Endothelial cell (in vitro differentiated cells): ENCODE results near the gene C4orf36. TPM values are rescaled to one million over a fixed set of nuclear protein-coding genes. Genes with fewer than 3 reads are reported as not detected.

Experiments
- DNase-seq: peaks from one replicate; pipeline ENCODE4 v3.0.0; 2021; ENCODE audit warnings: low spot score
- H3K27ac Mint-ChIP-seq: one replicate; pipeline ENCODE4 v1.8.0; 2021; ENCODE audit warnings: mixed read lengths, inconsistent platforms; ENCODE audit not compliant: unreplicated experiment
- H3K27me3 Mint-ChIP-seq: one replicate; pipeline ENCODE4 v1.8.0; 2021; ENCODE audit warnings: mild to moderate bottlenecking, moderate library complexity, mixed read lengths, inconsistent platforms; ENCODE audit not compliant: unreplicated experiment
- H3K36me3 Mint-ChIP-seq: one replicate; pipeline ENCODE4 v1.8.0; 2021; ENCODE audit warnings: mild to moderate bottlenecking, low read depth, mixed read lengths, inconsistent platforms; ENCODE audit not compliant: unreplicated experiment
- H3K4me1 Mint-ChIP-seq: one replicate; pipeline ENCODE4 v1.8.0; 2021; ENCODE audit warnings: mild to moderate bottlenecking, mixed read lengths, inconsistent platforms; ENCODE audit not compliant: unreplicated experiment
- H3K4me3 Mint-ChIP-seq: one replicate; pipeline ENCODE4 v1.8.0; 2021; ENCODE audit warnings: mild to moderate bottlenecking, mixed read lengths, inconsistent platforms; ENCODE audit not compliant: unreplicated experiment
- H3K9me3 Mint-ChIP-seq: one replicate; pipeline ENCODE4 v1.8.0; 2021; ENCODE audit warnings: mixed read lengths, inconsistent platforms; ENCODE audit not compliant: unreplicated experiment
- total RNA-seq: library from RNA; stranded (reverse); fragmentation: NEBNext Ultra II Directional; extraction: Animal tissue kit (Norgen Biotek cat#: 25700); gene quantifications from one replicate; pipeline ENCODE4 v1.2.1, GENCODE V29; 2021; ENCODE audit not compliant: unreplicated experiment
- TF ChIP-seq, protein P1 (sequence below): fragments of 200-600 bp; sonication (generic); IDR thresholded peaks from one replicate; pipeline ENCODE4 v1.5.0; 2021; ENCODE audit warnings: antibody characterized with exemption; ENCODE audit not compliant: unreplicated experiment

The C4orf36 gene
- total RNA-seq, 1 donor from 2014 or later, result 0.72 TPM

- H3K9me3 Mint-ChIP-seq, result no peaks in the 10 kb centered on the region
- peaks cover 3% of the 10 kb centered on the region for H3K4me1 Mint-ChIP-seq
- no peak overlapping the region for H3K27ac Mint-ChIP-seq
- TF ChIP-seq, protein P1, sequence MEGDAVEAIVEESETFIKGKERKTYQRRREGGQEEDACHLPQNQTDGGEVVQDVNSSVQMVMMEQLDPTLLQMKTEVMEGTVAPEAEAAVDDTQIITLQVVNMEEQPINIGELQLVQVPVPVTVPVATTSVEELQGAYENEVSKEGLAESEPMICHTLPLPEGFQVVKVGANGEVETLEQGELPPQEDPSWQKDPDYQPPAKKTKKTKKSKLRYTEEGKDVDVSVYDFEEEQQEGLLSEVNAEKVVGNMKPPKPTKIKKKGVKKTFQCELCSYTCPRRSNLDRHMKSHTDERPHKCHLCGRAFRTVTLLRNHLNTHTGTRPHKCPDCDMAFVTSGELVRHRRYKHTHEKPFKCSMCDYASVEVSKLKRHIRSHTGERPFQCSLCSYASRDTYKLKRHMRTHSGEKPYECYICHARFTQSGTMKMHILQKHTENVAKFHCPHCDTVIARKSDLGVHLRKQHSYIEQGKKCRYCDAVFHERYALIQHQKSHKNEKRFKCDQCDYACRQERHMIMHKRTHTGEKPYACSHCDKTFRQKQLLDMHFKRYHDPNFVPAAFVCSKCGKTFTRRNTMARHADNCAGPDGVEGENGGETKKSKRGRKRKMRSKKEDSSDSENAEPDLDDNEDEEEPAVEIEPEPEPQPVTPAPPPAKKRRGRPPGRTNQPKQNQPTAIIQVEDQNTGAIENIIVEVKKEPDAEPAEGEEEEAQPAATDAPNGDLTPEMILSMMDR, result no peak
- peaks cover 9% of the 10 kb centered on the region for H3K27me3 Mint-ChIP-seq
- no peaks in the 10 kb centered on the region for H3K36me3 Mint-ChIP-seq
- peak overlapping the region; percentile 90 for H3K4me3 Mint-ChIP-seq
- no peak for DNase-seq
These were observed 914 bp upstream of the C4orf36 start for GRCh38 chr4:86893136-86893535.

GRCh38 chr4:86892636-86892960 lies 376 bp upstream of the C4orf36 start:
- TF ChIP-seq, protein P1, result no peak
- peaks cover 9% of the 10 kb centered on the region for H3K27me3 Mint-ChIP-seq
- no peaks in the 10 kb centered on the region for H3K36me3 Mint-ChIP-seq
- no peak overlapping the region for H3K27ac Mint-ChIP-seq
- no peaks in the 10 kb centered on the region for H3K9me3 Mint-ChIP-seq
- H3K4me3 Mint-ChIP-seq, result peak overlapping the region; percentile 90
- peaks cover 3% of the 10 kb centered on the region for H3K4me1 Mint-ChIP-seq
- DNase-seq, result no peak

GRCh38 chr4:86890790-86891189 lies 1.4 kb downstream of the C4orf36 start:
- Mint-ChIP-seq H3K27ac (no peak overlapping the region), H3K9me3 (no peaks in the 10 kb centered on the region), H3K4me1 (peaks cover 3% of the 10 kb centered on the region), H3K27me3 (peaks cover 9% of the 10 kb centered on the region), H3K36me3 (no peaks in the 10 kb centered on the region), H3K4me3 (no peak overlapping the region)
- no peak for DNase-seq
- TF ChIP-seq, protein P1, result no peak

DNA sequence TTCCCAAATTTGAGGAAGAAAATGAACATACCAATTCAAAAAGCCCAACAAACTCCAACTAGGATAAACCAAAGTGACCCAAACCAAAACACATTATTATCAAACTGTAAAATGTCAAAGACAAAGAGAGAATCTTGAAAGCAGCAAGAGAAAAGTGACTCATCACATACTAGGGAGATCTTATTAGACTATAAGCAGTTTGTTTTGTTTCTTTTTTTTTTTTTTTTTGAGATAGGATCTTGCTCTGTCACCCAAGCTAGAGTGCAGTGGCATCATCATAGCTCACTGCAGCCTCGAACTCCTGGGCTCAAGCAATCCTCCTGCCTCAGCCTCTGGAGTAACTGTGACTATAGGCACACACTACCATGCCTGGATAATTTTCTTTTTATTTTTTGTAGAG lies 12.6 kb downstream of the C4orf36 start:
- TF ChIP-seq, protein P1, result no peak

DNA sequence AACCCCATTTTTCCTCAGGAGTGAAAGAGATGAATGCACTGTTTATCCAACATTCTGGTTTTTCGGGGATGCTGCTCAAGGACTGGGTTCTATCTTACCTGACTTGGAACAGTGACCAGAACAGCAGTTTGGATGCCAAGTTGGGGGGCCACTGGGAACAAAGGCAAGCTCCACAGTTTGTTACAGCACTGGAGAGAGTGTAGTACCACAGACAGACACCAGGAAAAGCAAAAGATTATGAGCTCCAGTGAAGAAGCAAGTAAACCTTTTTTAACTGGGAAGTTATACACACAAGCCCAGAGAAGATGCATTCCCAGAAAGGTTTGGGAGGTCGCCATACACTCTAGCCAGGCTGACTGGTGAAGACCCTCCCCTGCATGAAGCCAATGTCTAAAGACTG lies 13.6 kb downstream of the C4orf36 start:
- H3K4me3 Mint-ChIP-seq, result no peak overlapping the region
- no peaks in the 10 kb centered on the region for H3K36me3 Mint-ChIP-seq
- H3K27ac Mint-ChIP-seq, result no peak overlapping the region
- no peak for DNase-seq
- no peaks in the 10 kb centered on the region for H3K27me3 Mint-ChIP-seq
- H3K4me1 Mint-ChIP-seq, result no peaks in the 10 kb centered on the region
- H3K9me3 Mint-ChIP-seq, result peaks cover 5% of the 10 kb centered on the region
- TF ChIP-seq, protein P1, result peak; percentile 32

More for the DNA sequence above, 12.6 kb downstream of the C4orf36 start:
- Mint-ChIP-seq H3K4me3 (no peak overlapping the region), H3K36me3 (no peaks in the 10 kb centered on the region), H3K27ac (no peak overlapping the region), H3K27me3 (no peaks in the 10 kb centered on the region), H3K4me1 (no peaks in the 10 kb centered on the region), H3K9me3 (peaks cover 5% of the 10 kb centered on the region)
- DNase-seq, result no peak
